A673 (cell line): Measurements from ENCODE around the gene ADAM12.

Experiments
- CTCF ChIP-seq: fragments of 300-800, 200-600 bp; sonication (generic); conservative IDR thresholded peaks from 2 replicates; pipeline ENCODE4 v1.5.1; 2017; ENCODE audit warnings: low read depth, mild to moderate bottlenecking, antibody characterized with exemption, low read length, moderate library complexity, mixed read lengths
- EZH2 ChIP-seq: fragments of 200-600 bp; sonication (generic); IDR thresholded peaks from 2 replicates; pipeline ENCODE4 v1.6.1; 2017; ENCODE audit warnings: borderline replicate concordance, low read depth, mild to moderate bottlenecking, mixed read lengths, antibody characterized with exemption, low read length; ENCODE audit not compliant: poor library complexity, severe bottlenecking

- TF ChIP-seq CTCF, result no peak
- TF ChIP-seq EZH2, result no peak
Observed at GRCh38 chr10:126027692-126028091, 360.6 kb downstream of the ADAM12 start.
